A549 treated with Hydrocortisone at 1 μM for 4 hours (cell line): Measurements from ENCODE around the gene NDFIP2. TPM values are rescaled to one million over a fixed set of nuclear protein-coding genes. Genes with fewer than 3 reads are reported as not detected.

ENCODE experiments used
- total RNA-seq: library from RNA; stranded (reverse); fragments of 200-300 nt; extraction: Qiagen RNA extraction; gene quantifications from 5 replicates; pipeline ENCODE4 v1.2.3, GENCODE V29; 2022

NDFIP2 gene, protein sequence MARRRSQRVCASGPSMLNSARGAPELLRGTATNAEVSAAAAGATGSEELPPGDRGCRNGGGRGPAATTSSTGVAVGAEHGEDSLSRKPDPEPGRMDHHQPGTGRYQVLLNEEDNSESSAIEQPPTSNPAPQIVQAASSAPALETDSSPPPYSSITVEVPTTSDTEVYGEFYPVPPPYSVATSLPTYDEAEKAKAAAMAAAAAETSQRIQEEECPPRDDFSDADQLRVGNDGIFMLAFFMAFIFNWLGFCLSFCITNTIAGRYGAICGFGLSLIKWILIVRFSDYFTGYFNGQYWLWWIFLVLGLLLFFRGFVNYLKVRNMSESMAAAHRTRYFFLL
- 17.5 to 23.7 TPM (median 20.5 TPM) in 5 replicates for total RNA-seq

DNA sequence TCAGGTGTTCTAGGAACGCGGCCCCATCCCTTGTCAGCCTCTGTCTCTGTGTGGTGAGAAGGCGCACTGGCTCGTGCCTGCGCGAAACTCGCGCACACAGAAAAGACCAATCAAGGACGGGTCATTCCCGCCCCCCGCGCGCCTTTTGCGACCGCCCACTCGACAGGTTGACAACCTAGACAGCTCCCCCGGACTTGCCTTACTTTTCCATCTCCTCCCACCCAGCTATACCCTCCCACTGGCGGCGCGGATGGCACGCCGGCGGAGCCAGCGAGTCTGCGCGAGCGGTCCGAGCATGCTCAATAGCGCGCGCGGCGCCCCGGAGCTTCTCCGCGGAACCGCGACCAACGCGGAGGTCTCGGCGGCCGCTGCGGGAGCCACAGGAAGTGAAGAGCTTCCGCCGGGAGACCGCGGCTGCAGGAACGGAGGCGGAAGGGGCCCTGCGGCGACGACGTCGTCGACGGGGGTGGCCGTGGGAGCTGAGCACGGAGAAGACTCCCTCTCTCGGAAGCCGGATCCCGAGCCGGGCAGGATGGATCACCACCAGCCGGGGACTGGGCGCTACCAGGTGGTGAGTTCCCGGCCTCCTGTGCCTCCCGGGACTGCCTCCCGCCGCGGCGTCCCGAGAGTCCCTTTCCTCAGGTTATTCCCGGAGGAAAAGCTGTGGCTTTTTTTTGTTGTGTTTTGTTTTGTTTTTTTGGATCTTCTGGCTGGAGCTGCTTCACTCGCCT is at the start of gene NDFIP2:
Gene NDFIP2, plus strand, starts transcription at position 202 of the 731 bp plus-strand sequence. Its CDS starts 49 bp downstream, at position 251.

Other genes with a start within 250 kb of the NDFIP2 start
- 17.6 to 25.4 TPM (median 20.6 TPM) in 5 replicates for gene RBM26, start 74.9 kb upstream of the NDFIP2 start, total RNA-seq